HG02678 (cell line): ENCODE data around the gene CYP4F12.

Experiments
- ATAC-seq: cut with Tn5 transposase; IDR thresholded peaks from one replicate; pipeline ENCODE4 v1.9.1; 2021; ENCODE audit warnings: mild to moderate bottlenecking, moderate library complexity; ENCODE audit not compliant: unreplicated experiment

Gene CYP4F12

GRCh38 chr19:15702534-15702930 is 29.6 kb downstream of the CYP4F12 start:
- no peak for ATAC-seq

- ATAC-seq, result no peak
Observed at GRCh38 chr19:15714638-15715037, 41.8 kb downstream of the CYP4F12 start.

GRCh38 chr19:15715642-15716041 is 42.8 kb downstream of the CYP4F12 start:
- ATAC-seq, result no peak

- no peak for ATAC-seq
Observed at GRCh38 chr19:15717809-15718208, 44.9 kb downstream of the CYP4F12 start.

DNA sequence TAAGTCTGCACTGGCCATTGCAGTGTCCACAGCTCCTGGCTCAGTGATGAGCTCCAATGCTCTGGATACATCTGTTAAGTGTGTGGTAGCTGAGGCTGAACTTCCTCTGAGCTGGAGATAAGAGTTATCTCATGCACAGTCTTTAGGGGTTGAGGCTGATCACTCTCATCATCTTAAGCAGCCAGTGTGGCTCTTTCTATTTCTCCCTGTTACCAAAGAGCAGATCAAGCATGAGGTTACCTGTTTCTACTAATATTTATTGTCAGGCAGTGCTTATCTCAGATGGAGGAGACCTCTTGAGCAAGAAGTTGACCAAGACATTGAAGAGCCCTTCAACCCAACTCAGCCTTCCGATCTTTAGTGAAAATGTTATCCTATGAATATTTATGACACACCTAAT is 48.4 kb downstream of the CYP4F12 start:
- no peak for ATAC-seq

DNA sequence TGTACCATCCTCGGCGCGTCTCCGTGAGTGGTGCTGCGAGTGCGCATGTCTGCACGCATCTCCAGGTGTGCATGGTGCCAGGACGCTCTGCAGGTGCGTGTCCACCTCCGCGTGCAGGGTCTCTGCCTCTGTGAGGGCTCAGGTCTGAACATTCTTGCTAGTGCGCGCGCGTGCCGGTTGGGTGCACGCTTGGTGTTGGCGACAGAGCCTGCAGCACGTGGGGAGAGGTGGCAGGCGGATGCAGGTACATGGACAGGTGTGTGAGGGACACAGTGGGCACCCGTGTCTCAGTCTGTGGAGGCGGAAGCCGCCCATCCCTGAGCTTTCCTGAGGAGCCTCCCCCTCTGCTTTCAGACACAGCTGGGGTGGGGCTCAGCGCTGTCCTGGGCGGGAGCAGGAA is 50.1 kb downstream of the CYP4F12 start:
- no peak for ATAC-seq

- ATAC-seq, result no peak
Observed at GRCh38 chr19:15727724-15728123, 54.8 kb downstream of the CYP4F12 start, which contains the start of gene OR10H2. Gene OR10H2, plus strand, starts transcription at chr19:15728024. Its CDS starts 20 bp downstream, at chr19:15728044.

- ATAC-seq, result no peak
Observed at GRCh38 chr19:15730538-15730937, 57.7 kb downstream of the CYP4F12 start.

DNA sequence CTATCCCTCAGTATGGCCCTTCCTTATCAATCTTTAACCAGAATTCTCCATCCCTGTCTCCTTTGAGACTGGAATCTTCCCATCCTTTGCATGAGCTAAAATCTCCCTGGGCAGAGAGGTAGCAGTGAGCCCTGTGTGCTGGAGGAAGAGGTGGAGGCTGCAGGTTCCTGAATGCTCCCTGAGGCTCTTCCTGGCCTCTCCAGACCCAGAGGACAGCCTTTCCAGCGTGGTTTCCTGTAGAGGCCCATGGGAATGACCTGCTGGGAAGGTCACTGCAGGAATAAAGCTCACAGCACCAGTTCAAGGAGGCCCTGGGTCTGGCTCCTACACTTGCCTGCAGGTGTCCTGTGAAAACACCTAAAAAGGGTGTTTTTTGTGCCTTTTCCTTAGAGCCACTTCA is 59.5 kb downstream of the CYP4F12 start:
- no peak for ATAC-seq

- no peak for ATAC-seq
Observed at GRCh38 chr19:15733895-15734294, 61.0 kb downstream of the CYP4F12 start.

DNA sequence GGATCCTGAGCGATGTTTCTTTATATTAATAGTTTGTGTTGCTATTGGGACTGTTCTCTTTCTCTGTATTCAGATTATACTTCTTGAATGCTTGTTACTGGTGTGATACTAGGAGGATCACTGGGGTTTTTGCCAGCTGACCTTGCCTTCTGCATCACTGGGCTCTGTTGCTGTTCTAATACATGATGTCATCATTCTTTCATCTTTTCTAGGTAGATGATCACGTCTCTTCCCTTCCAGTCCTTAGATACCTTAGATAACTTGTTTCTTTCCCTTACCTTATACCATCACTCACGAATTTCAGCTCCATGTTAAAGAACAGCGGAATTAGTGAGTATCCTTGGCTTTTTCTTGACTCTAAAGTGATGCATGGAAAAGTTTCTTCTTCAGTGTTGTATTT is 64.8 kb downstream of the CYP4F12 start, which contains the start of gene OR10H3:
Gene OR10H3, plus strand, starts transcription at position 264 of the 400 bp plus-strand sequence. CDS start 3,408 bp downstream, outside the sequence.
- no peak for ATAC-seq

DNA sequence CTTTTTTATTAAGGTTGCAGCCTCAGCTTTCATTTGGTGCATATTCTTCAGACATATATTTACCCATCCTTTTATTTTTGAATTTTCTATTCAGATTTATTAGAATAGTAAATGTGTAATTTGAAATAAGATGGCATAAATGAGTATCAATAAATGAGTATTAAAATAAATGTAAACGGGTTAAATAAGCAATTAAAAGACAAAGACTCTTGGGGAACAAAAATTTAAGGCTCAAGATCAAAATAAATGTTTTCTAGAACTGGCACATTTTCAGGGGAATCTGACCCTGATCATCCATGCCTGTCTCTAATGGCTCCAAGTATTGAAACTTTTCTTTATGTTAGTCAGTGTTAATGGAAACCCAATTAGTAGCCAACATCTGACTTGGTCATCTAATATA is 67.9 kb downstream of the CYP4F12 start:
- ATAC-seq, result no peak
